KMS-11 (cell line): ENCODE results near the gene OCLN.

Source experiments
- H2AFZ ChIP-seq: fragments of 200-600 bp; sonication (generic); 2 replicates; pipeline ENCODE4 v1.6.1; 2016; ENCODE audit warnings: antibody characterized with exemption, mixed run types, low read depth
- H3K27ac ChIP-seq: fragments of 200-600 bp; sonication (generic); 2 replicates; pipeline ENCODE4 v1.6.1; 2016; ENCODE audit warnings: mild to moderate bottlenecking, mixed run types
- H3K27me3 ChIP-seq: fragments of 200-600 bp; sonication (generic); 2 replicates; pipeline ENCODE4 v1.6.1; 2017; ENCODE audit warnings: mild to moderate bottlenecking, low read depth, mixed run types, moderate library complexity; ENCODE audit not compliant: insufficient read depth
- H3K36me3 ChIP-seq: fragments of 200-600 bp; sonication (generic); 2 replicates; pipeline ENCODE4 v1.6.1; 2017; ENCODE audit warnings: mild to moderate bottlenecking, mixed run types; ENCODE audit not compliant: insufficient read depth
- H3K4me1 ChIP-seq: fragments of 200-600 bp; sonication (generic); 2 replicates; pipeline ENCODE4 v1.6.1; 2016; ENCODE audit warnings: mild to moderate bottlenecking, low read depth, mixed run types; ENCODE audit not compliant: poor library complexity, severe bottlenecking
- H3K4me2 ChIP-seq: fragments of 200-600 bp; sonication (generic); 2 replicates; pipeline ENCODE4 v1.7.0; 2016; ENCODE audit warnings: mild to moderate bottlenecking, mixed run types
- H3K4me3 ChIP-seq: fragments of 200-600 bp; sonication (generic); IDR thresholded peaks from 2 replicates; pipeline ENCODE4 v1.6.1; 2017; ENCODE audit warnings: low read depth, low read length, mixed read lengths; ENCODE audit not compliant: insufficient read depth
- H3K79me2 ChIP-seq: fragments of 200-600 bp; sonication (generic); 2 replicates; pipeline ENCODE4 v1.6.1; 2016; ENCODE audit warnings: low read depth, mixed run types; ENCODE audit not compliant: insufficient read depth
- H3K9ac ChIP-seq: fragments of 200-600 bp; sonication (generic); 2 replicates; pipeline ENCODE4 v1.6.1; 2016; ENCODE audit warnings: mild to moderate bottlenecking, mixed run types
- H4K20me1 ChIP-seq: fragments of 200-600 bp; sonication (generic); 2 replicates; pipeline ENCODE4 v1.6.1; 2016; ENCODE audit warnings: mild to moderate bottlenecking, mixed run types; ENCODE audit not compliant: insufficient read depth
- TF ChIP-seq, protein P1 (sequence below): fragments of 200-600 bp; sonication (generic); conservative IDR thresholded peaks from 2 replicates; pipeline ENCODE4 v1.6.1; 2017; ENCODE audit warnings: low read depth, mild to moderate bottlenecking, antibody characterized with exemption, low read length, moderate library complexity, mixed read lengths

Gene OCLN

DNA sequence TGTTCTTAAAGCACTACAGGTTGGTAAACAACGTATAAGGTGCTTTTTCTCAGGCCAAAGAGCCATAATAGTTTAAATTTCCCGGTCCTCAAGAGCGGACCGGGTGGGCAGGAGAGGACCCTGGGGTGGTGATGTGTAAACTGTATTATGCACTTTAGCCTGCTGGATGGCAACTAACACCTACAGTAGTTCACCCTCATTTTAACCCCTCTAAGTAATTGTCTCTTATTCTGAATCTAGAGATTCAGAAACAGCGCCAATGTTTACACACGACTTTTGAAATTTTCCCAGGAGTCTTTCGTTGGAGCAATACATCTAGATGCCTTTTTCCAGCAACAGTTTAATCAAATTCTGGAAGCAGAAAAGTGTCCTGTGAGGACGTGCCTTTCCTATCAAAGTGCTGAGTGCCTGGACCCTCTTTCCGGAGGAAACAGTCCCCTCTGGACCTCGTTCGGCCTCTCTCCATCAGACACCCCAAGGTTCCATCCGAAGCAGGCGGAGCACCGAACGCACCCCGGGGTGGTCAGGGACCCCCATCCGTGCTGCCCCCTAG lies 676 bp upstream of the OCLN start:
- H3K4me1 ChIP-seq = no peaks in the 10 kb centered on the region
- H3K4me3 ChIP-seq = no peak overlapping the region
- peak overlapping the region; percentile 27; the same call in 1 of the 2 replicates for H3K9ac ChIP-seq
- H4K20me1 ChIP-seq = no peaks in the 10 kb centered on the region
- TF ChIP-seq, protein P1, sequence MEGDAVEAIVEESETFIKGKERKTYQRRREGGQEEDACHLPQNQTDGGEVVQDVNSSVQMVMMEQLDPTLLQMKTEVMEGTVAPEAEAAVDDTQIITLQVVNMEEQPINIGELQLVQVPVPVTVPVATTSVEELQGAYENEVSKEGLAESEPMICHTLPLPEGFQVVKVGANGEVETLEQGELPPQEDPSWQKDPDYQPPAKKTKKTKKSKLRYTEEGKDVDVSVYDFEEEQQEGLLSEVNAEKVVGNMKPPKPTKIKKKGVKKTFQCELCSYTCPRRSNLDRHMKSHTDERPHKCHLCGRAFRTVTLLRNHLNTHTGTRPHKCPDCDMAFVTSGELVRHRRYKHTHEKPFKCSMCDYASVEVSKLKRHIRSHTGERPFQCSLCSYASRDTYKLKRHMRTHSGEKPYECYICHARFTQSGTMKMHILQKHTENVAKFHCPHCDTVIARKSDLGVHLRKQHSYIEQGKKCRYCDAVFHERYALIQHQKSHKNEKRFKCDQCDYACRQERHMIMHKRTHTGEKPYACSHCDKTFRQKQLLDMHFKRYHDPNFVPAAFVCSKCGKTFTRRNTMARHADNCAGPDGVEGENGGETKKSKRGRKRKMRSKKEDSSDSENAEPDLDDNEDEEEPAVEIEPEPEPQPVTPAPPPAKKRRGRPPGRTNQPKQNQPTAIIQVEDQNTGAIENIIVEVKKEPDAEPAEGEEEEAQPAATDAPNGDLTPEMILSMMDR = no peak
- H3K27me3 ChIP-seq = no peaks in the 10 kb centered on the region
- no peaks in the 10 kb centered on the region for H3K36me3 ChIP-seq
- H3K27ac ChIP-seq = no peak overlapping the region
- peak overlapping the region; percentile 81 for H3K4me2 ChIP-seq
- H3K79me2 ChIP-seq = no peaks in the 10 kb centered on the region
- peak overlapping the region; percentile 96 for H2AFZ ChIP-seq

DNA sequence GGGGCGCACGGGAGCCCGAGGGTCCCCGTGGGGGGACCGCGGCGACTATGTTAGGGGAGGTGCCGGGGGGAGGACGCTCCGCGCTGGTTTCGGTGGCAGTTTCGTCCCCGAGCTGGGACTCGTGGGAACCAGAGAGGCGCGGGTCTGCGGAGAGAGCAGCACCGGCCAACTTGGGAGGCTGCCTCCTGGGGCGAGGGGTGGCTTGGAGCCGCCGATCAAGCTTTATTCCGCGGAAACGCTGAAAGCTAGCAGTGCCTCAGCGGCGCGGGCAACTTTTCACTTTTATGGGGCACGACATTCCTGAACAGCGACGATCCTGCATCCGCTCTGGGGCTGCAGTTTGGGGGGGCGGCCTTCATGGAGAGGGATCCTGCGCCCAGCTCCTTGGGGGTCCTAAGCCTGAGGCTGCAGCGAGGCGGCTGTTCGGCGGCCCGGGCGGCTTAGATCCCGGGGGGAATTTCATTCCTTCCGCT lies 369 bp downstream of the OCLN start:
- Histone ChIP-seq H4K20me1 (no peaks in the 10 kb centered on the region), H3K9ac (peak overlapping the region; percentile 27; the same call in 1 of the 2 replicates), H2AFZ (peak overlapping the region; percentile 96), H3K27me3 (no peaks in the 10 kb centered on the region), H3K4me3 (peak overlapping the region; percentile 41), H3K4me2 (peak overlapping the region; percentile 81), H3K36me3 (no peaks in the 10 kb centered on the region), H3K79me2 (no peaks in the 10 kb centered on the region), H3K27ac (no peak overlapping the region), H3K4me1 (no peaks in the 10 kb centered on the region)
- TF ChIP-seq, protein P1 = no peak

DNA sequence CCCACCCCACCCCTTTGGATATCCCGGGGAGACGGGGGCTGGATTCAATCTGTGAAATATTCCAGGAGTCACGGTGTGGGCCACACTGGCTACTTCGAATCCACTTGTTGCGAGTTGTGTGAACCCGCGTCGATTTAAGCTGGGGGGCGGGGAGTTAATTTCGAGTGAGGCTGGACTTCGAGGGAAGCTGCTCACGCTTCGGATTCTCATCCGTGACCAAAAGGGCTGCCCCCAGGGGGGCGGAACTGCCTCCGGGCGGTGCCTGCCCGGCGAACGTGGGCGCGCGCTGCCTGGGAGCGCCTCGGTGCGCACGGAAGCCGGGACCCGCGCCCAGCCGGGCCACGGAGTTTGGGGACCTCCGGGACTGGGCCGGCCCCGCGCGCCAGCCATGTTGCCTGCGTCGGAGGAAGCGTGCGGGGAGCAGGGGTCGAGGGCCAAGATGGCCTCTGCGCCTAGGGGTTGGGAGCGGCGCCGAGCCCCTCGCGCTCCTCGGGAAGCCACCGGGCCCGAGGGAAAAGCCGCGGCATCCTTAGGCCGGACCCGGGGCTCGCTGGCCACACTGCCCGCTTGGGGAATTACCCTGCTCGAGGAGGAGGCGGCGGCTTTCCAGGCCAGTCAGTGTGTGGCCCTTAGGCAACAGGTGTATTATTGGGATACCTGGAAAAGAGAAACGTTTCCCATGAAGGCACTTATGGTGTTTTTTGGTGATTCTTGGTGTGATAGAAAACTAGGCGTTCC lies 975 bp downstream of the OCLN start:
- Histone ChIP-seq H2AFZ (peak overlapping the region; percentile 96), H3K27me3 (no peaks in the 10 kb centered on the region), H3K4me2 (peak overlapping the region; percentile 81), H3K9ac (peak overlapping the region; percentile 27; the same call in 1 of the 2 replicates), H3K27ac (no peak overlapping the region), H3K36me3 (no peaks in the 10 kb centered on the region), H3K79me2 (no peaks in the 10 kb centered on the region), H4K20me1 (no peaks in the 10 kb centered on the region), H3K4me1 (no peaks in the 10 kb centered on the region), H3K4me3 (no peak overlapping the region)
- TF ChIP-seq, protein P1 = no peak

DNA sequence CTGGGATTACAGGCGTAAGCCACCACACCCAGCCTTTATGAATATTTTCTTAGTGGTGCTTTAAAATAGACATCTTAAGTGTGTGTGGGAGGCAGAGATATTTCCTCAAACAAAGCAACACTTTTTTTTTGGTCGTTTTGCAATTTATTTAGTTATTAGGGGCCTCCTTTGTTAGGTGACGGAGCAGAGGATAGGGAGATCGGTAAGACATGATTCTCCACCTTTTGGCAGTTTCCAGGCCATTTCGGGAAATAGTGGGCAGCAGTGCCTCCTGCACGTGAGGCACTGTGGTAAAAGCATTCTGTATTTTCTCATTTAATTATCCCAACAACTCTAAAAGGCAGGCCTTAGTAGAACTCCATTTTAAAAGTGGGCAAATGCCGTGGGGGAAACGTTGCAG lies 1.9 kb downstream of the OCLN start:
- H3K4me1 ChIP-seq = no peaks in the 10 kb centered on the region
- no peak overlapping the region for H3K4me3 ChIP-seq
- no peak overlapping the region for H2AFZ ChIP-seq
- no peaks in the 10 kb centered on the region for H3K79me2 ChIP-seq
- no peak overlapping the region for H3K27ac ChIP-seq
- no peaks in the 10 kb centered on the region for H4K20me1 ChIP-seq
- H3K9ac ChIP-seq = no peak overlapping the region
- TF ChIP-seq, protein P1 = no peak
- H3K27me3 ChIP-seq = no peaks in the 10 kb centered on the region
- H3K36me3 ChIP-seq = no peaks in the 10 kb centered on the region
- H3K4me2 ChIP-seq = no peak overlapping the region
